ENCODE measurements around the gene PDCD6IP.
"Not testable (repeated sequence)": the region's sequence is repeated elsewhere in the genome, so short reads cannot be mapped to it uniquely, and the experiment has no call there.

The PDCD6IP gene, protein sequence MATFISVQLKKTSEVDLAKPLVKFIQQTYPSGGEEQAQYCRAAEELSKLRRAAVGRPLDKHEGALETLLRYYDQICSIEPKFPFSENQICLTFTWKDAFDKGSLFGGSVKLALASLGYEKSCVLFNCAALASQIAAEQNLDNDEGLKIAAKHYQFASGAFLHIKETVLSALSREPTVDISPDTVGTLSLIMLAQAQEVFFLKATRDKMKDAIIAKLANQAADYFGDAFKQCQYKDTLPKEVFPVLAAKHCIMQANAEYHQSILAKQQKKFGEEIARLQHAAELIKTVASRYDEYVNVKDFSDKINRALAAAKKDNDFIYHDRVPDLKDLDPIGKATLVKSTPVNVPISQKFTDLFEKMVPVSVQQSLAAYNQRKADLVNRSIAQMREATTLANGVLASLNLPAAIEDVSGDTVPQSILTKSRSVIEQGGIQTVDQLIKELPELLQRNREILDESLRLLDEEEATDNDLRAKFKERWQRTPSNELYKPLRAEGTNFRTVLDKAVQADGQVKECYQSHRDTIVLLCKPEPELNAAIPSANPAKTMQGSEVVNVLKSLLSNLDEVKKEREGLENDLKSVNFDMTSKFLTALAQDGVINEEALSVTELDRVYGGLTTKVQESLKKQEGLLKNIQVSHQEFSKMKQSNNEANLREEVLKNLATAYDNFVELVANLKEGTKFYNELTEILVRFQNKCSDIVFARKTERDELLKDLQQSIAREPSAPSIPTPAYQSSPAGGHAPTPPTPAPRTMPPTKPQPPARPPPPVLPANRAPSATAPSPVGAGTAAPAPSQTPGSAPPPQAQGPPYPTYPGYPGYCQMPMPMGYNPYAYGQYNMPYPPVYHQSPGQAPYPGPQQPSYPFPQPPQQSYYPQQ

GRCh38 chr3:33798418-33799201 is at the start of gene PDCD6IP:
Gene PDCD6IP, plus strand, starts transcription at chr3:33798630. Its CDS starts 99 bp downstream, at chr3:33798729.
- DNase-seq, result peak; percentile 63 to 78 (median 74)

- DNase-seq, result no peak
Measured at GRCh38 chr3:33749546-33750210, 48.8 kb upstream of the PDCD6IP start.

- DNase-seq, result no peak
Measured at GRCh38 chr3:33750211-33750548, 48.2 kb upstream of the PDCD6IP start.

GRCh38 chr3:33751336-33751735 is 47.1 kb upstream of the PDCD6IP start:
- no peak for DNase-seq

DNA sequence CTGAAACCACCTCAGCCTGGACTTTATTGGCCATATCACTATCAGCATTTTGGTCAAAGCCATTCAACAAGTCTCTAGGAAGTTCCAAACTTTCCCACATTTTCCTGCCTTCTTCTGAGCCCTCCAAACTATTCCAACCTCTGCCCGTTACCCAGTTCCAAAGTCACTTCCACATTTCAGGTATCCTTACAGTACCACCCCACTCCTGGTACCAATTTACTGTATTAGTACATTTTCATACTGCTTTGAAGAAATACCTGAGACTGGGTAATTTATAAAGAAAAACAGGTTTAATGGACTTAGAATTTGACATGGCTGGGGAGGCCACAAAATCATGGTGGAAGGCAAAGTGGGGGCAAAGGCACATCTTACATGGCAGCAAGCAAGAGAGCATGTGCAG is 44.0 kb upstream of the PDCD6IP start:
- not testable (repeated sequence) for DNase-seq

- no peak for DNase-seq
Measured at GRCh38 chr3:33758281-33758680, 40.1 kb upstream of the PDCD6IP start.

DNA sequence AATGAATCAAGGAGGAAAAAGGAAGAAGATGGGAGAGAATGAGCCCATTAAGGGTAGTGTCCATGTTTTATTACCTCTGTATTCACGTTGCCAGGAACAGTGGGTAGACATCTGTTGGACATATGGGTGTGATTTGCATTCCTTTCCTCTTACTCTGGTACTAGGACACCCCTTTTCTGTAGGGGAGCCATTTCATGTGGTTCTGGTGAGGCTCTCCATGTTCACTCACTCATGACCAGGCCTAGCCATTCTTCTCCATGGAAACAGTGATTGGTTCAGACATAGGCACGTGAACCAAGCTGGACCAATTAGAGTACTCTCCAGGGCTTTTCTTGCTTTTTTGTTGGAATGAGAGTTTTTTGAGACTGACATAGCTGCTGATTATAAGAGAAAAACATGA is 39.6 kb upstream of the PDCD6IP start:
- DNase-seq, result no peak

DNA sequence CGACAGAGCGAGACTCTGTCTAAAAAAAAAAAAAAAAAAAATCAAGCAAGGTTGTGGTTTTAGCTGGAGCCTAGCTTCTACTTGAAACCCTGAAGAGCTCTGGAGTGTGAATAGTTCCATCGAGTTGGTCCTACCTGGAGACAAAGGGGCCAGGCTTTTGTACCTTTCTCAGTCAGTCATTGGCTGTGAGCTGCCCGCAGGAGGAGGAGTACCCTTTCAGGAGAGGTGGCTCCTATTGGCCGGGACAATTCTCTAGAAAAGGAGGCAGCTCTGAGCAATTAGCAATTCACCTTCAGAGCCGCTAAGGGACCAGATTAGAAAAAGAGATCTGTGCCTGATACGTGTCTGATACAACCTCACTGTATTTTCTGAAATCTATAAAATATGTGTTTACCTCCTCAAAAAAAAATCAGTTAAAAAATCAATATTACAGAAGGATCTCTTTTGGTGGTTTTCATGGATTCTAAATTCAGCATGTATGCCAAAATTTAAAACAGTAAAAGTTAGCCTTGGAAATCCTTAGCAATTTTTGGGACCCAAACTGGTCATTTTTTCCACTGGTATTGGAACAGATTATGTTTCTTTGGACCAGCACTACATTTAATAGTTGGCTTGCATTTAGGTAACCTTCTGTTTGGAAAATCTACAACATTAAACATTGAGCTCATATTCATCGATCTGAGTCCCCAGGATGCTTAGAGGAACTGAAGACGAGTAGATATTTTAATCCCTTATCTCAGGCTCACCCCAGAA is 29.7 kb upstream of the PDCD6IP start:
- DNase-seq, result no peak

DNA sequence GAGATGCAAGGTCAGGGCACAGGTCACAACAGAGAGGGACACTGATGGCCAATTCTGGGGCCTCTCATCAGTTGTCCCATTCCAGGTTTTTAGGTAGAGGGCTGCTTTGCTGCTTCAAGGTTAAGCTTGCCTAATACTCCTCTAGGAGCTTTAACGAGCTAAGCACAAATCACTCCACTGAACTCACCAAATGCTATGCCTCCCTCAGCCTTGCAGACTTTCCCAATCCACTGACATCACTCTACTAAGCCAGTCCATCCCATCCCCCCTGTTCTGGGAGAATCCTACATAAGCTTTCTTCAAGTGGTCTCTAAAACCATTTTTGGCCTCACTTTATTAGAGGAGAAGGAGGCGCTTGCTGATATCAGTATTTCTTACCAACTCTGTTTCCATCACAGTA is 24.8 kb upstream of the PDCD6IP start:
- DNase-seq, result no peak

DNA sequence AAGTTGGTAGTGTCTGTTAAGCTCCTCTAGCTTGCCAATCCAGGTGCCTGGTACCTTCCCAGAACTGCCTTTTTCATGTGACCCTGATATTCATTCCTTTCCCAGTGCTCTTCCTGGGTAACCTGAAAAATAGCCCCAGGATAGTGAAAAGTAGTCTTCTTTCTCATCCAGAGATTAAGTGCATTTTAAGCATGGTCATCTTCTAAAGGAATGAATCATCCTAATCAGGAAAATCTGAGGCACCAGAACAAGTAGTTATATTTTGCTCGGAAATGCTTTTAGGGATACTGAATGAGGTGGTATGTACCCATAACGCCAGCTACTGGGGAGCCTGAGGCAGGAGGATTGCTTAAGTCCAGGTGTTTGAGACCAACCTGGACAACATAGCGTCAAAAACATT is 23.1 kb upstream of the PDCD6IP start:
- DNase-seq, result no peak

- DNase-seq, result no peak
Measured at GRCh38 chr3:33777996-33778395, 20.4 kb upstream of the PDCD6IP start.

DNA sequence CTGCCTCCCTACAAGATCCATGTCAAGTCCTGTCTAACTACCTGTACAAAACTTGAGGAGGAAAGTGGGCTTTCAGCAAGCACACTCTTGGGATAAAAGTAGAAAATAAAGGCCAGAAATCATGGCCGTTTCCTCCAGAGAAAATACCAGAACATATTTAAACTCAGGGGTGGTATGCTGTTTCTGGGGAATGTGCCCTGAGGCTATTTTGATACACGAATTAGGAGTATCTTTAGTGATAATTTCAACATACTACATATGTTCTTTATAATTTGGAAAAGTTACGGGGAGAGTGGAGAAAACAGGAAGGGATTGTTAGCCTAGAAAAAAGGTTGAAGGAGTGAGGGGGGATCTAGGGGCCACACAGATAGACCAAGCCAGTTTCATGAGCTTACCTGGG is 18.7 kb upstream of the PDCD6IP start:
- no peak for DNase-seq

DNA sequence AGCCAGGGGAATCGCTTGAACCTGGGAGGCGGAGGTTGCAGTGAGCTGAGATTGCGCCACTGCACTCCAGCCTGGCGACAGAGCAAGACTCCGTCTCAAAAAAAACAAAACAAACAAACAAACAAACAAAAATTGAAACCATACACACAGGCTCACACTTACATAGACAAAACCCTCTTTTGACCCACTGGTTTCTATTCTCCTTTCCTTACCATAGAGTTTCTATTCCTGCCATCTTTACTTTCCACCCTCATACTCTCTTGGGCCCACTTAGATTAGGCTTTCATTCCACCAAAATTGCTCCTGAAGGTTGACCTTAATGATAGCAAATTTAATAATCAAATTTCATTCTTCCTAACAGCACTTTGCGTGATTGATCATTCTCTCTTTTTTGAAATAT is 17.0 kb upstream of the PDCD6IP start:
- not testable (repeated sequence) for DNase-seq

DNA sequence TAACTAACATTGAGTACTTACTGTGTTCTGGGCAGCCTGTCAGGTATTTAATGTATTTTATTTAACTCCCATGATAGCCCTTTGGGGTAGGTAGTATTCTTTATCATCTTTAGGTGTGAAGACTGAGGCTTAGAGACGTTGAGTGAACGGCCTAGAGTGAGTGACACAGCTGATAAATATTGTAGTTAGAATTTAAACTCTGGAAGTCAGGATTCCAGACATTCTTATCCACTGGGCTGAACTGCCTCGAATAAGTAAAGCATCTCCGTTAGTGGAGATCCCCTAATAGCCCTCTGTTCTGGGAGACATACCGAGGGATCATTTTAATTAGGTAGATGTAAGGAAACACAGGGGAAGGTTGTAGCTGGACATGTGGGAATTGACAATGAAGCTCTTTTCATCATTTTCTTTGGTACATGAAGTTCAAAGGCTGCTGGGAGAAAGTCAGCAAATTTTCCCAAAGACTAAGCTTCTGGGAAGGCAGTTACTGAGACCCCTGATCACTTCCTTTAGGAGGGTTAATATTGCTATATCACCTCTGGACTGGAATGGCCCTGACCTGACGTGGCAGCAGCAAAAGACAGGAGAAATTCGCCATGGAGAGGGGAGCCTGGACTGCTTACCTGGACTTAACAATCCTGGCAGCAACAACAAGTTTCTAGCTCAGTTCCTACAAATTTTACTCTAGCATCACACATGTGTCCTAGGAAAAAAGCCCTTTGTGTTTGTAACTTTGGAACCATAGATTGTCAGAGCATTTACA is 11.7 kb upstream of the PDCD6IP start:
- DNase-seq, result no peak

- DNase-seq, result peak in 3 of 4 experiments; percentile 10 to 29 (median 20)
Measured at GRCh38 chr3:33787328-33788009, 11.0 kb upstream of the PDCD6IP start.

GRCh38 chr3:33789183-33789954 is 9.1 kb upstream of the PDCD6IP start:
- no peak for DNase-seq

DNA sequence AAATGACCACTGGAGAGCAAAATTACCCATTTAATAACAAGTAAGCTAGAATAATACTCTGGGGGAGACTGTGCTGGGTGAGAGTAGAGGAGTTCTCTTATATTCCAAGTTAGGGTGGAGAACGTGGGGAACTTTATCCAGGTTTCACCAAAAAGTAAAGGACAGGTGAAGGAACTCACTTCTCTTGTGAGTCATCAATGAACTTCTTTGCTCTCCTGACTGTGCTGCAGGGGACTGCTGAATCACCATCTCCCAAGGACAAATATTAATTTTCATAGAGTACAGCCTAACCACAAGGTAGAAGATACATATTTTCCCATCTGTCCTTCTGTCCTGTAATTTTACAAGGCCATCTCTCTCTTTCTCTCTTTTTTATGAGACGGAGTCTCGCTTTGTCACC is 8.3 kb upstream of the PDCD6IP start:
- DNase-seq, result no peak

- no peak for DNase-seq
Measured at GRCh38 chr3:33791477-33792166, 6.8 kb upstream of the PDCD6IP start.
